Testis (tissue), 3 donors: ENCODE data around the gene OSBPL3. TPM values are rescaled to one million over a fixed set of nuclear protein-coding genes. Genes with fewer than 3 reads are reported as not detected.
"Not testable (repeated sequence)": the region's sequence is repeated elsewhere in the genome, so short reads cannot be mapped to it uniquely, and the experiment has no call there.

Experiments
- DNase-seq: peaks from one replicate; pipeline ENCODE4 v3.0.0-alpha.2; 2019
- H3K27ac ChIP-seq, 2 donors: fragments of 200-600 bp; sonication (generic); one replicate each; pipeline ENCODE4 v1.5.1; 2019
- H3K27me3 ChIP-seq: fragments of 200-600 bp; sonication (generic); one replicate; pipeline ENCODE4 v1.5.1; 2019
- H3K36me3 ChIP-seq: fragments of 200-600 bp; sonication (generic); one replicate; pipeline ENCODE4 v1.5.1; 2017; ENCODE audit warnings: low read depth; ENCODE audit errors: missing control alignments
- H3K4me1 ChIP-seq: fragments of 200-600 bp; sonication (generic); one replicate; pipeline ENCODE4 v1.5.1; 2019
- H3K4me3 ChIP-seq, 2 donors: fragments of 200-600 bp; sonication (generic); one replicate each; pipeline ENCODE4 v1.5.1; 2017 to 2019
- H3K9me3 ChIP-seq: fragments of 200-600 bp; sonication (generic); one replicate; pipeline ENCODE4 v1.5.1; 2017
- POLR2A ChIP-seq: fragments of 450-650 bp; IDR thresholded peaks from one replicate; pipeline ENCODE4 v1.6.1; 2017; ENCODE audit warnings: antibody characterized with exemption, mild to moderate bottlenecking, moderate library complexity
- WGBS, 2 donors: methylation state at CpG; one replicate each; pipeline ENCODE4 v1.1.5; 2018; 5-methylcytosine and 5-hydroxymethylcytosine counted together
- intact Hi-C: fragments of 100-400 bp; cut with DNase I; formaldehyde crosslinking; loops from one replicate; pipeline ENCODE4 v1.15.1; 2023; ENCODE audit warnings: low total_unique reads
- polyA plus RNA-seq: library from polyadenylated mRNA; stranded (reverse); fragments of 350-450 nt; fragmentation: Illumina TruSeq; extraction: RNeasy Lipid Tissue Mini Kit (QIAGEN cat#74804); gene quantifications from one replicate; pipeline ENCODE4 v1.2.3, GENCODE V29; 2014; ENCODE audit warnings: low read depth, low replicate concordance; ENCODE audit not compliant: insufficient read depth
- total RNA-seq, 2 donors: library from RNA; depleted of rRNA; stranded (reverse); fragments of >200 nt; gene quantifications; one replicate each; pipeline ENCODE4 v1.2.3, GENCODE V29; 2016
- TF ChIP-seq, protein P1 (sequence below), 3 experiments: fragments of 450-650 bp in 2 of 3; fragments of 200-600 bp in 1 of 3; sonication (generic) in 1 of 3; IDR thresholded peaks; one replicate each; pipeline ENCODE4 v1.5.1; 2016 to 2019; ENCODE audit warnings: antibody characterized with exemption in 3 of 3, mild to moderate bottlenecking in 2 of 3, moderate library complexity in 1 of 3

OSBPL3 gene
- total and polyA plus RNA-seq, 3 donors from 2014 or later = 5.6 to 9.4 (median 6.9) TPM

DNA sequence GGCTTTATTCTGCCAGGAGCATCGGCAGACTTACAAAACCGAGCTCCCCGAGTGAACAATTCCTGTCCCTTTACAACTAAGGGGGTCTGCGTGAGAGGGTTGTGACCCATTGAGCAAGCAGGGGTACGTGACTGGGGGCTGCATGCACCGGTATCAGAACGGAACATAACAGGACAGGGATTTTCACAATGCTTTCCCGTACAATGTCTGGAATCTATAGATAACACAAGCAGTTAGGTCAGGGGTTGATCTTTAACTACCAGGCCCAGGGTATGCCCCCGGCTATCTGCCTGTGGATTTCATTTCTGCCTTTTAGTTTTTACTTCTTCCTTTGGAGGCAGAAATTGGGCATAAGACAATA is 184.6 kb downstream of the OSBPL3 start:
- H3K9me3 ChIP-seq = no peaks in the 10 kb centered on the region
- no peaks in the 10 kb centered on the region for H3K36me3 ChIP-seq
- intact Hi-C loops = no loop called here
- no peak for DNase-seq
- WGBS, 2 donors = 79 to 86% methylated on average over 9 of the region's 9 CpGs
- H3K4me1 ChIP-seq = no peaks in the 10 kb centered on the region
- H3K27me3 ChIP-seq = no peaks in the 10 kb centered on the region
- no peak overlapping the region for H3K4me3 ChIP-seq
- H3K27ac ChIP-seq = no peak overlapping the region
- TF ChIP-seq, protein P1, sequence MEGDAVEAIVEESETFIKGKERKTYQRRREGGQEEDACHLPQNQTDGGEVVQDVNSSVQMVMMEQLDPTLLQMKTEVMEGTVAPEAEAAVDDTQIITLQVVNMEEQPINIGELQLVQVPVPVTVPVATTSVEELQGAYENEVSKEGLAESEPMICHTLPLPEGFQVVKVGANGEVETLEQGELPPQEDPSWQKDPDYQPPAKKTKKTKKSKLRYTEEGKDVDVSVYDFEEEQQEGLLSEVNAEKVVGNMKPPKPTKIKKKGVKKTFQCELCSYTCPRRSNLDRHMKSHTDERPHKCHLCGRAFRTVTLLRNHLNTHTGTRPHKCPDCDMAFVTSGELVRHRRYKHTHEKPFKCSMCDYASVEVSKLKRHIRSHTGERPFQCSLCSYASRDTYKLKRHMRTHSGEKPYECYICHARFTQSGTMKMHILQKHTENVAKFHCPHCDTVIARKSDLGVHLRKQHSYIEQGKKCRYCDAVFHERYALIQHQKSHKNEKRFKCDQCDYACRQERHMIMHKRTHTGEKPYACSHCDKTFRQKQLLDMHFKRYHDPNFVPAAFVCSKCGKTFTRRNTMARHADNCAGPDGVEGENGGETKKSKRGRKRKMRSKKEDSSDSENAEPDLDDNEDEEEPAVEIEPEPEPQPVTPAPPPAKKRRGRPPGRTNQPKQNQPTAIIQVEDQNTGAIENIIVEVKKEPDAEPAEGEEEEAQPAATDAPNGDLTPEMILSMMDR (IDR thresholded peaks at IDR 0.05) = no peak
- TF ChIP-seq POLR2A = no peak

GRCh38 chr7:24794751-24795406 is 185.1 kb downstream of the OSBPL3 start:
- H3K4me1 ChIP-seq, H3K9me3 ChIP-seq, intact Hi-C loops, H3K36me3 ChIP-seq, DNase-seq, H3K27me3 ChIP-seq, H3K27ac ChIP-seq, H3K4me3 ChIP-seq: not testable (repeated sequence)
- 62 to 79% methylated on average over 22 of the region's 22 CpGs for WGBS, 2 donors

GRCh38 chr7:24793982-24794648 is 185.9 kb downstream of the OSBPL3 start:
- Histone ChIP-seq H3K9me3 (no peaks in the 10 kb centered on the region), H3K36me3 (no peaks in the 10 kb centered on the region), H3K4me1 (no peaks in the 10 kb centered on the region), H3K27me3 (no peaks in the 10 kb centered on the region), H3K27ac (no peak overlapping the region), H3K4me3 (no peak overlapping the region)
- WGBS, 2 donors = 61 to 76% methylated on average over 9 of the region's 9 CpGs
- no peak for DNase-seq
- TF ChIP-seq POLR2A = no peak
- TF ChIP-seq, protein P1 (IDR thresholded peaks at IDR 0.05) = no peak
- intact Hi-C loops = no loop called here

DNA sequence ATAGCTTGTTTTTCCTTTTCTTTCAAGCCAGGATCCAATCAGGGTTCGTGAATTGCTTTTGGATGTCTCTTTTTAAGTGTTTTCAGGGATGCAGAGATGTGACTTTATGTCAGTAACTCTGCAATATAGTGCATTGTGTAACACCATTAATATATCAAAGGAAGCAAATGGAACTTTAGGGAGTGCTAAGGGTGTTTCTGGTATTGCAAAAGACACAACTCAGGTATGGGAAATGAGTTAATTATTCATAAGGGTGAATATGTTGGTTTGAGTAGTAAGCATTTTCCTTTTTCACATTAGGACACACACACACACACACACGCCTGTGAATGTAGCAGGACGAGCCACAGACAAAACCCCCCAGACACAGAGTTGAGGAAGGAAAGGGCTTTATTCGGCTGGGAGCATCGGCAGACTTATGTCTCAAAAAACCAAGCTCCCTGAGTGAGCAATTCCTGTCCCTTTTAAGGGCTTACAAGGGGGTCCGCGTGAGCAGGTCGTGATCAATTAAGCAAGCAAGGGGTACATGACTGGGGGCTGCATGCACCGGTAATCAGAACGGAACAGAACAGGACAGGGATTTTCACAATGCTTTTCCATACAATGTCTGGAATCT is 190.9 kb downstream of the OSBPL3 start:
- WGBS, 2 donors = 88 to 96% methylated on average over 10 of the region's 10 CpGs
- H3K27ac ChIP-seq = no peak overlapping the region
- intact Hi-C loops = no loop called here
- no peaks in the 10 kb centered on the region for H3K4me1 ChIP-seq
- H3K9me3 ChIP-seq = no peaks in the 10 kb centered on the region
- no peaks in the 10 kb centered on the region for H3K27me3 ChIP-seq
- no peaks in the 10 kb centered on the region for H3K36me3 ChIP-seq
- TF ChIP-seq, protein P1 (IDR thresholded peaks at IDR 0.05) = no peak
- TF ChIP-seq POLR2A = no peak
- no peak overlapping the region for H3K4me3 ChIP-seq
- DNase-seq = no peak

DNA sequence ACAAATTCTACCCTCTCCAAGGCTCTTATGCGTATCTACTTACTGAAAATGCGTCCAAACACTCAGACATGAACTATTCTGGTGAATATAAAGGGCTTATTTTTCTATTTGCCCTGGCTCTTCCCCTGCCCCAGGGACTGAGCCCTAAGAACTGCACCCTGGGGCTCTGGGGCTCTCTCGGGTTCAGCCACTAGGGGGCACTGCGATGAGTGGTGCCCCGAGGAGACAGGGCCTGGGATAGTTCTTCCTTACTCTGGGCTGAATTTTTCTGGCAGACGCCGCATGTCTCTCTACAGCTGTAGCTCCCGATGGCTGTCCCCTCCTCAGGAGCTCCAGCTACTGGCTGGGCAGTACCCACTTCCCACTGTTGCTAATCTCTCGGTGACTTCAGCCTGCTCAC is 191.9 kb downstream of the OSBPL3 start:
- Histone ChIP-seq H3K27ac (no peak overlapping the region), H3K36me3 (no peaks in the 10 kb centered on the region), H3K4me3 (no peak overlapping the region), H3K27me3 (no peaks in the 10 kb centered on the region), H3K4me1 (no peaks in the 10 kb centered on the region), H3K9me3 (no peaks in the 10 kb centered on the region)
- DNase-seq = no peak
- intact Hi-C loops = no loop called here
- 92 to 95% methylated on average over 8 to 9 of the region's 9 CpGs for WGBS, 2 donors
- TF ChIP-seq, protein P1 (IDR thresholded peaks at IDR 0.05) = peak in 1 of 3 experiments; percentile 27
- TF ChIP-seq POLR2A = no peak
